NCI-H146 treated with DMSO at 0.1 percent for 48 hours (cell line): Measurements from ENCODE around the gene HIF1A.
"Not testable (repeated sequence)": the region's sequence is repeated elsewhere in the genome, so short reads cannot be mapped to it uniquely, and the experiment has no call there.

ENCODE experiments used
- DNase-seq: peaks from one replicate; lab custom pipeline; 2025; ENCODE audit not compliant: unreplicated experiment; lab: John Stamatoyannopoulos, UW

Gene HIF1A

GRCh38 chr14:61744238-61744637 lies 48.9 kb downstream of the HIF1A start:
- DNase-seq: no peak

DNA sequence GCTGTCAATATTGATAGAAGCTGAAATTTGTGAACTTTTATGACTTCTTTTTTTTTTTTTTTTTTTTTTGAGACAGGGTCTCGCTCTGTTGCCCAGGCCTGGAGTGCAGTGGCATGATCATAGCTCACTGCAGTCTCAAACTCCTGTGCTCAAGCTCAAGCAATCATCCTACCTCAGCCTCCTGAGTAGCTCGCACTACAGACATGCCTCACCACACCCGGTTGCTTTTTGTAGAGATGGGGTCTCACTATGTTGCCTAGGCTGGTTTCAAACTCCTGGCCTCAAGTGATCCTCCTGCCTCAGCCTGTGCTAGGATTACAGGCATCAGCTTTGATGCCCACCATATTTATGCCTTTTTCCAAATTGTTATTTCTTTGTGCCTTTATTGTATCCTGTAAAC lies 51.0 kb downstream of the HIF1A start:
- not testable (repeated sequence) for DNase-seq

DNA sequence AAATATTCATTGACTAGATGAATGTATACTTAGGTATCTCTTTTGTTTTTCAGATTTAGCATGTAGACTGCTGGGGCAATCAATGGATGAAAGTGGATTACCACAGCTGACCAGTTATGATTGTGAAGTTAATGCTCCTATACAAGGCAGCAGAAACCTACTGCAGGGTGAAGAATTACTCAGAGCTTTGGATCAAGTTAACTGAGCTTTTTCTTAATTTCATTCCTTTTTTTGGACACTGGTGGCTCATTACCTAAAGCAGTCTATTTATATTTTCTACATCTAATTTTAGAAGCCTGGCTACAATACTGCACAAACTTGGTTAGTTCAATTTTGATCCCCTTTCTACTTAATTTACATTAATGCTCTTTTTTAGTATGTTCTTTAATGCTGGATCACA lies 51.6 kb downstream of the HIF1A start:
- no peak for DNase-seq

DNA sequence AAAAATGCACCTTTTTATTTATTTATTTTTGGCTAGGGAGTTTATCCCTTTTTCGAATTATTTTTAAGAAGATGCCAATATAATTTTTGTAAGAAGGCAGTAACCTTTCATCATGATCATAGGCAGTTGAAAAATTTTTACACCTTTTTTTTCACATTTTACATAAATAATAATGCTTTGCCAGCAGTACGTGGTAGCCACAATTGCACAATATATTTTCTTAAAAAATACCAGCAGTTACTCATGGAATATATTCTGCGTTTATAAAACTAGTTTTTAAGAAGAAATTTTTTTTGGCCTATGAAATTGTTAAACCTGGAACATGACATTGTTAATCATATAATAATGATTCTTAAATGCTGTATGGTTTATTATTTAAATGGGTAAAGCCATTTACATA lies 52.0 kb downstream of the HIF1A start:
- no peak for DNase-seq

DNA sequence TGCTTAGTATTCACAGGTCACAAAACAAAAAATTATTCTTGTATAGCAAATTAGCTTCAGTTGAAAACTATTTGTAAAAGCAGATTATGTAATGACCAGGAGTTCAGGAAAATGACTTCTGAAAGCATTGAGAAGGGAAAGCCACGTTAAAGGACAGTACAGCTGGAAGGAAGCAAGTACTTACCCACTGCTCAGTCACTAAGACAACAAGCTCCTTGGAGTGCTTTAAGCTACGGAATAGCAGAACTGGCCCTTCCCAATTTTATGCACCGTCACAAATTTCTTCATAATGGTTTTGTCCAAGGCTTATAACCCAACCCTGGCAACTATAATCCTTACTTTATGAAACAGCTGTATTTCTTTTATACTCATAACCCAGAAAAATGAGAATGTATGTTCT lies 54.0 kb downstream of the HIF1A start:
- no peak for DNase-seq

GRCh38 chr14:61749867-61750266 lies 54.6 kb downstream of the HIF1A start:
- DNase-seq: peak; percentile 64

- peak; percentile 74 for DNase-seq
Measured at GRCh38 chr14:61750708-61751474, 55.6 kb downstream of the HIF1A start.

- no peak for DNase-seq
Measured at GRCh38 chr14:61751475-61751989, 56.2 kb downstream of the HIF1A start.

- DNase-seq: no peak
Measured at GRCh38 chr14:61752626-61753025, 57.3 kb downstream of the HIF1A start.

DNA sequence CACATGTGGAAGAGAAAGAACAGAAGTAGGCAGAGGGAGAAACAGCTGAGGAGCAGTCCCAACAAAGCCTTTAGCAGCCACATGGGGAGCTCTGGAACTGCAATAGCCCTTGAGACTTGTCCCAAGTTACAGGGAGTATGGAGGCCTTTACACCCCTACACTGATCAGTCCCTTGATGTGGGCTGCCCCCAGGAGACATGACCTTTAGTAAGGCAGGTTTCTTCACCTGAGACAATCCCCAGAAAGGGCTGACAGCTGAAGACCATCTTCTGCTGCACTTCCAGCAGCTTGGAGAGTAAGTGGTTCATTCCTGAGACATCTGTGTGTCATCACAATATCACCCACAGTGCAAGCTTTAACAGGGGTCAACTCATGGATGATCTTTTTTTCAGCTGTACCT lies 58.3 kb downstream of the HIF1A start:
- DNase-seq: no peak

DNA sequence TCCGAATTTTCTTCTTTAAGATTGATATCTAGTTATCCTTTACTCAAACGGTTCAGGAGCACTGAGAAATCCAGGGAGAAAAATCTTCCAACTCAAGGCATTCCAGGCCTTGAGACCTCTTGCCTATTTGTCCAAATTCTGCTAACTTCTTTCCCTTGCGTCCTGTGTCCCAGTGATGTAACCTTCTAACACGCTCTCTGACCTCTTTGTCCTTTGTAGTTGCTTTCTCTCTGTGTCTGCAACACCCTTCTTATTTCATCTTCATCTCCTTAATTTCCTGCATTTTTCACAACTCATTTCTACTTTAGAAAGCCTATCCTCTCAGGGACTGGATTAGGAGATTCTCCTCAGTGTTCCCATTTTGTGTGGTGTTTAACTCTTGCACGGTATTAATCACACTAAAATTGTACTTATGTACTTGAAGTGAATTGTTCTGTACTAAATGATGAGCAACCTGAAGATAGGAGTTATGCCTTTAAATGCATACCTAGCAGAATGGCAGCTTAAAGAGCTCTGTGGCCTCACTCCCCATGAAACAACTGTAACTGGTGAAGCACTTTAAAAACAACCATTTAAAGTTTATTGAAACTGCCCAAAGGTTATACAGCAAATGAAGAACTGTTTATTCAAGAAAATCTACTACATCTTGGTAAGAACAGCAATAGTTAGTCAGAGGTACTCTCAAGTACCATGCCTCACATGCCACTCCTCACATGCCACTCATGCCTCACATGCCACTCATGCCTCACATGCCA lies 59.5 kb downstream of the HIF1A start:
- DNase-seq: no peak

- DNase-seq: not testable (repeated sequence)
Measured at GRCh38 chr14:61755382-61755742, 60.0 kb downstream of the HIF1A start.

GRCh38 chr14:61756135-61756534 lies 60.8 kb downstream of the HIF1A start:
- DNase-seq: no peak

- no peak for DNase-seq
Measured at GRCh38 chr14:61759878-61760277, 64.6 kb downstream of the HIF1A start.

- DNase-seq: no peak
Measured at GRCh38 chr14:61761557-61761956, 66.2 kb downstream of the HIF1A start.

GRCh38 chr14:61761959-61762786 lies 66.9 kb downstream of the HIF1A start, which contains the start of gene SNAPC1:
Gene SNAPC1, plus strand, starts transcription at chr14:61762420. Its CDS starts 41 bp downstream, at chr14:61762461.
- DNase-seq: peak; percentile 87

- DNase-seq: no peak
Measured at GRCh38 chr14:61764342-61765122, 69.2 kb downstream of the HIF1A start.

GRCh38 chr14:61765225-61765943 lies 70.1 kb downstream of the HIF1A start:
- DNase-seq: no peak

- DNase-seq: no peak
Measured at GRCh38 chr14:61766151-61766550, 70.8 kb downstream of the HIF1A start.

DNA sequence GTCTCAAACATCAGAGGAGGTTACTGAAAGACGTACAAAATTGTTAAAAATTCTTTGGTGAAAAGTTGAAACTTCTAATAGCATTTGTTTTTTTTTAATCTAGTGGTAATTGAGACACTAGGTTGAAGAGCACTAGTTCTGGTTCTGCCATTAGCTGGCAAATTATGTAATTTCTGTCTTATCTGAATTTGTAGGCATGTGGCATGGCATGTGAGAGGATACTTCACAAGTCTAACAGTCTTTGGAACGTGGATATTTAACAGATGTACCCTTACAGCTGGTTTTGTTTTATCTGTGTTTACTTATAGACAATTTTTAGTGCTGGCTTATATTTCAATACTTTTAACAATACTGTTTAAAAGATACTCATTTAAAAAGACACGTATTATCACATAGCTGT lies 72.9 kb downstream of the HIF1A start:
- DNase-seq: no peak
